ENCODE data around the gene COL9A3.

The COL9A3 gene

DNA sequence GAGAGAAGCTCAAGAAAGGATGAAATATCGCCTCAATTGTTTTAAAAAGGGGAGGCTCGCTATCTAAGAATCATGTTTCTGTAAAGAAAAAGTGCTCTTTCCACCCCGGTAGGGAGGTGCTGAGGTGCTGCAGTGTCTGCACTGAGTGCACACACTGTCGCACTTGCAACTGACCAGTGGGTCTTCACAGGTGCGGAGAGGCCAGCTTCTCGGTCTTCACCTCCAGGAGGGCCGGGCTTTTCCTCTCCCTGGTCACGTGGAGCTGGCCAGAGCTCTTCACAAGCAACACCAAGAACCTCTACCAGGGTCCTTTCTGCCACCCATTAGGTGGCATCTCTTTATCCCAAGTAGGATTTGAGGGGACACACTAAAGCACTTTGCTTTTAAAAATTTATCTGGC is 72.6 kb downstream of the COL9A3 start:
- no peak overlapping the region for H3K27ac ChIP-seq (ENCODE audit: low read depth, low read length)
- peaks cover 86% of the 10 kb centered on the region for H3K36me3 ChIP-seq (ENCODE audit: control insufficient read depth, insufficient read depth, low read length)
- H3K9ac ChIP-seq (ENCODE audit: low read depth, low read length) = no peak overlapping the region
- no peak overlapping the region for H3K4me3 ChIP-seq (ENCODE audit: low read depth, low read length)
- H3K9me3 ChIP-seq (ENCODE audit: control insufficient read depth, insufficient read depth, low read length) = no peaks in the 10 kb centered on the region
- no peaks in the 10 kb centered on the region for H3K27me3 ChIP-seq (ENCODE audit: control insufficient read depth, insufficient read depth, low read length)
- H3K4me1 ChIP-seq (ENCODE audit: control insufficient read depth, insufficient read depth, low read length) = peaks cover 18% of the 10 kb centered on the region; the same call in 1 of the 2 replicates

DNA sequence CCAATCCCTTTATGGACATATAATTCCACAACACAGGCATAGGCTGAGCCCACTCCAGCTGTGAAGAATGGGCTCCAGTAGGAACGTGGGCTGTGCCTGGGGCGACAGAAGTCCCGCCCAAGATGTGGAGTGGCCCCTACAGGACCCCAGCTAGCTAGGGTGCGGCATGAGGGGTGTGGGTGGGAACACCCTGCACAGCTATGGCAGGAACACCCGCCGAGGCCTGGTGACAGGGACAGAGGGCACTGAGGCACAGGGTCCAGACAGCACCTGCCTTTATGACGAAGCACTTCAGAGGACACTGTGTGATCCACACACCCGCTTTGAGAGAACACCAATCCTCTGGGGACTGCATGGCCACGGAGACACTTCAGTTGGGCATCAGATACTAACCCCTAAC is 73.0 kb downstream of the COL9A3 start:
- H3K9me3 ChIP-seq (ENCODE audit: control insufficient read depth, insufficient read depth, low read length) = no peaks in the 10 kb centered on the region
- peaks cover 90% of the 10 kb centered on the region for H3K36me3 ChIP-seq (ENCODE audit: control insufficient read depth, insufficient read depth, low read length)
- no peak overlapping the region for H3K4me3 ChIP-seq (ENCODE audit: low read depth, low read length)
- peaks cover 14% of the 10 kb centered on the region; the same call in 1 of the 2 replicates for H3K4me1 ChIP-seq (ENCODE audit: control insufficient read depth, insufficient read depth, low read length)
- no peak overlapping the region for H3K9ac ChIP-seq (ENCODE audit: low read depth, low read length)
- no peaks in the 10 kb centered on the region for H3K27me3 ChIP-seq (ENCODE audit: control insufficient read depth, insufficient read depth, low read length)
- no peak overlapping the region for H3K27ac ChIP-seq (ENCODE audit: low read depth, low read length)

DNA sequence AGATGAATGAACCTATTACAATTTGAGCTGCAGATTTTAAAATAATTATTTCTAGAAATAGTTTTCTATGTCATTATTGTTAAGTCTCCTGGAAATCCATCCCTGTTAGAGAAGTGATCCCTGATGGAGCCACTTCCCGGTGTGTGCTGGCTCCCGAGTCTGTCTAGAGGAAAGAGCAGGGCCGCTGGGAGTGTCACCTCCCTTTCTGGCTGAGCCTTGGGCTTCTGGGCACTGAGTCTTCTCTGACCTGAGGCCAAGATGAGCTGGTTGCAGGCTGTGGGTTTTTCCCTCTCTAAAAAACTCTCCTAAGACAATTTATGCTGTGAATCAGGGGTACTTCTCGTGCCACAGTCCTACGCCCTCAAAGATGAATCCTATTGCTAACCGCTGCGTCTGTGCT is 73.6 kb downstream of the COL9A3 start:
- H3K36me3 ChIP-seq (ENCODE audit: control insufficient read depth, insufficient read depth, low read length) = peaks cover 96% of the 10 kb centered on the region
- H3K4me1 ChIP-seq (ENCODE audit: control insufficient read depth, insufficient read depth, low read length) = peaks cover 9% of the 10 kb centered on the region; the same call in 1 of the 2 replicates
- H3K27ac ChIP-seq (ENCODE audit: low read depth, low read length) = no peak overlapping the region
- no peak overlapping the region for H3K4me3 ChIP-seq (ENCODE audit: low read depth, low read length)
- H3K27me3 ChIP-seq (ENCODE audit: control insufficient read depth, insufficient read depth, low read length) = no peaks in the 10 kb centered on the region
- no peak overlapping the region for H3K9ac ChIP-seq (ENCODE audit: low read depth, low read length)
- H3K9me3 ChIP-seq (ENCODE audit: control insufficient read depth, insufficient read depth, low read length) = no peaks in the 10 kb centered on the region
